Keratinocyte (primary cell): ENCODE data around the gene TMEM244. TPM values are rescaled to one million over a fixed set of nuclear protein-coding genes. Genes with fewer than 3 reads are reported as not detected.

Experiments
- DNase-seq: peaks from one replicate; pipeline ENCODE4 v3.0.0-alpha.2; 2011; ENCODE audit warnings: low read depth, missing footprints, low spot score
- FAIRE-seq: peaks from 2 replicates; lab custom pipeline; 2011; peaks lifted over from hg19 to GRCh38; lab: Jason Lieb, UNC
- H2AFZ ChIP-seq: 2 replicates; pipeline ENCODE4 v1.6.0; 2012; ENCODE audit warnings: low read length, control low read depth, inconsistent platforms; ENCODE audit not compliant: control insufficient read depth
- H3K27ac ChIP-seq: 2 replicates; pipeline ENCODE4 v1.5.1; 2011; ENCODE audit warnings: low read length; ENCODE audit not compliant: control insufficient read depth, insufficient read depth
- H3K27me3 ChIP-seq: 3 replicates; pipeline ENCODE4 v1.6.0; 2011; ENCODE audit warnings: low read length; ENCODE audit not compliant: control insufficient read depth, insufficient read depth; ENCODE audit errors: extremely low read depth
- H3K36me3 ChIP-seq, 2 experiments: 2 replicates in 1 of 2; 3 replicates in 1 of 2; pipeline ENCODE4 v1.5.1; 2011; ENCODE audit warnings: low read length in 2 of 2, mild to moderate bottlenecking in 1 of 2; ENCODE audit not compliant: control insufficient read depth in 2 of 2, insufficient read depth in 2 of 2; ENCODE audit errors: extremely low read depth in 1 of 2
- H3K4me1 ChIP-seq: 3 replicates; pipeline ENCODE4 v1.5.1; 2011; ENCODE audit warnings: low read length; ENCODE audit not compliant: control insufficient read depth, insufficient read depth; ENCODE audit errors: extremely low read depth
- H3K4me2 ChIP-seq: 3 replicates; pipeline ENCODE4 v1.6.0; 2011; ENCODE audit warnings: low read depth, low read length; ENCODE audit not compliant: control insufficient read depth, insufficient read depth; ENCODE audit errors: extremely low read depth
- H3K4me3 ChIP-seq, 3 experiments: fragments of 200-600 bp in 1 of 3; sonication (generic) in 1 of 3; 2 replicates in 2 of 3; 3 replicates in 1 of 3; pipeline ENCODE4 v1.5.1; 2011 to 2016; ENCODE audit warnings: low read length in 3 of 3, mild to moderate bottlenecking in 3 of 3, control low read depth in 2 of 3, inconsistent platforms in 1 of 3, low read depth in 1 of 3, mixed read lengths in 1 of 3, mixed run types in 1 of 3, moderate library complexity in 1 of 3; ENCODE audit not compliant: control insufficient read depth in 2 of 3, insufficient read depth in 2 of 3; ENCODE audit errors: extremely low read depth in 1 of 3
- H3K79me2 ChIP-seq: 2 replicates; pipeline ENCODE4 v1.6.0; 2012; ENCODE audit warnings: low read length; ENCODE audit not compliant: control insufficient read depth, insufficient read depth
- H3K9ac ChIP-seq: 3 replicates; pipeline ENCODE4 v1.6.0; 2011; ENCODE audit warnings: low read length; ENCODE audit not compliant: control insufficient read depth, insufficient read depth; ENCODE audit errors: extremely low read depth
- H3K9me1 ChIP-seq: 3 replicates; pipeline ENCODE4 v1.6.0; 2011; ENCODE audit warnings: low read length; ENCODE audit not compliant: control insufficient read depth, insufficient read depth; ENCODE audit errors: extremely low read depth
- H3K9me3 ChIP-seq: 2 replicates; pipeline ENCODE4 v1.5.1; 2012; ENCODE audit warnings: low read depth, low read length; ENCODE audit not compliant: control insufficient read depth
- H4K20me1 ChIP-seq: 3 replicates; pipeline ENCODE4 v1.6.0; 2011; ENCODE audit warnings: low read length; ENCODE audit not compliant: control insufficient read depth, insufficient read depth; ENCODE audit errors: extremely low read depth
- EZH2 ChIP-seq: IDR thresholded peaks from one replicate; pipeline ENCODE4 v1.6.1; 2012; ENCODE audit warnings: inconsistent platforms, mild to moderate bottlenecking, low read length, moderate library complexity
- dilution Hi-C: fragments of 300-500 bp; cut with MboI; formaldehyde crosslinking; loops from one replicate; pipeline ENCODE4 v1.7.0; 2020; ENCODE audit warnings: low sequenced_read_pairs; ENCODE audit not compliant: extremely low pct_ligation_motif_present
- polyA plus RNA-seq, 5 experiments: library from polyadenylated mRNA; depleted of rRNA in 3 of 5; stranded (reverse) in 3 of 5; stranded (forward) in 1 of 5; unstranded in 1 of 5; fragments of >200 nt; gene quantifications; 1 replicate in 1 of 5; 2 replicates in 3 of 5; 3 replicates in 1 of 5; pipeline versions ENCODE4 v1.2.1 to v1.2.3, GENCODE V29; 2011 to 2012; ENCODE audit warnings: missing spikeins in 2 of 5, low read depth in 1 of 5, low replicate concordance in 1 of 5
- TF ChIP-seq, protein P1 (sequence below), 3 experiments: IDR thresholded peaks in 1 of 3; conservative IDR thresholded peaks in 1 of 3; optimal IDR thresholded peaks in 1 of 3; 2 replicates in 2 of 3; 3 replicates in 1 of 3; pipeline versions ENCODE3 to v1.5.1; 2011; ENCODE audit warnings: low read length in 3 of 3, mild to moderate bottlenecking in 3 of 3, moderate library complexity in 2 of 3, control low read depth in 1 of 3, inconsistent platforms in 1 of 3; ENCODE audit not compliant: insufficient read depth in 2 of 3; ENCODE audit errors: extremely low read depth in 1 of 3

The TMEM244 gene
- polyA plus RNA-seq, 1 donor (not counting 4 experiments of a cell fraction or from before 2014, with no cell fraction given), result 0.12 TPM

DNA sequence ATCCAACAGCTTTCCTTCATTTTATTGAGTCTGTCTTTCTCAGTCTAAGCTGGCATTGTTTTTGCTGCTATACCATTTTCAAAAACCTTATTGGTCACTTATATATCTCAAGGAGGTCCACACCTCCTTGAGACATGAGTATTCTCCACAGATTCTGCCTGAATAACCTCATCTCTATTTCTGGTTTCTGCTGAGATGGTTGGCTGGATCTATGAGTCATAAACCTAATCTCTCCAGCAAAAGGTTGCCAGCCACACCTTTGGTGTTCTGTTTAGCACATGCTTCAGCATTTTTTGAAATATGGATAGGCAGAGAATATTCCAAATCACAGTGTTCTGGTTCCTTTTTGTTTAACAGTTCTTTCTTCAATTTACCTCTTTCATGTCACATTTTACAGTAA, 40.8 kb upstream of the TMEM244 start:
- Histone ChIP-seq H3K27ac (no peak overlapping the region), H3K9ac (no peak overlapping the region), H3K4me3 (no peak overlapping the region), H3K27me3 (no peaks in the 10 kb centered on the region), H3K4me1 (peaks cover 4% of the 10 kb centered on the region), H3K9me3 (no peaks in the 10 kb centered on the region), H3K79me2 (no peaks in the 10 kb centered on the region), H2AFZ (no peak overlapping the region), H3K9me1 (no peaks in the 10 kb centered on the region), H4K20me1 (no peaks in the 10 kb centered on the region), H3K36me3 (no peaks in the 10 kb centered on the region), H3K4me2 (no peak overlapping the region)
- TF ChIP-seq, protein P1, sequence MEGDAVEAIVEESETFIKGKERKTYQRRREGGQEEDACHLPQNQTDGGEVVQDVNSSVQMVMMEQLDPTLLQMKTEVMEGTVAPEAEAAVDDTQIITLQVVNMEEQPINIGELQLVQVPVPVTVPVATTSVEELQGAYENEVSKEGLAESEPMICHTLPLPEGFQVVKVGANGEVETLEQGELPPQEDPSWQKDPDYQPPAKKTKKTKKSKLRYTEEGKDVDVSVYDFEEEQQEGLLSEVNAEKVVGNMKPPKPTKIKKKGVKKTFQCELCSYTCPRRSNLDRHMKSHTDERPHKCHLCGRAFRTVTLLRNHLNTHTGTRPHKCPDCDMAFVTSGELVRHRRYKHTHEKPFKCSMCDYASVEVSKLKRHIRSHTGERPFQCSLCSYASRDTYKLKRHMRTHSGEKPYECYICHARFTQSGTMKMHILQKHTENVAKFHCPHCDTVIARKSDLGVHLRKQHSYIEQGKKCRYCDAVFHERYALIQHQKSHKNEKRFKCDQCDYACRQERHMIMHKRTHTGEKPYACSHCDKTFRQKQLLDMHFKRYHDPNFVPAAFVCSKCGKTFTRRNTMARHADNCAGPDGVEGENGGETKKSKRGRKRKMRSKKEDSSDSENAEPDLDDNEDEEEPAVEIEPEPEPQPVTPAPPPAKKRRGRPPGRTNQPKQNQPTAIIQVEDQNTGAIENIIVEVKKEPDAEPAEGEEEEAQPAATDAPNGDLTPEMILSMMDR (optimal IDR thresholded peaks at IDR 0.05 in 1 of 3, IDR thresholded peaks at IDR 0.05 in 1 of 3, conservative IDR thresholded peaks at IDR 0.05 in 1 of 3; ENCODE audit: extremely low read depth in 1 of 3, insufficient read depth in 2 of 3, low read length in 3 of 3), result no peak
- no peak for TF ChIP-seq EZH2
- FAIRE-seq, result peak; percentile 90
- DNase-seq, result no peak
- dilution Hi-C loops, result no loop called here

DNA sequence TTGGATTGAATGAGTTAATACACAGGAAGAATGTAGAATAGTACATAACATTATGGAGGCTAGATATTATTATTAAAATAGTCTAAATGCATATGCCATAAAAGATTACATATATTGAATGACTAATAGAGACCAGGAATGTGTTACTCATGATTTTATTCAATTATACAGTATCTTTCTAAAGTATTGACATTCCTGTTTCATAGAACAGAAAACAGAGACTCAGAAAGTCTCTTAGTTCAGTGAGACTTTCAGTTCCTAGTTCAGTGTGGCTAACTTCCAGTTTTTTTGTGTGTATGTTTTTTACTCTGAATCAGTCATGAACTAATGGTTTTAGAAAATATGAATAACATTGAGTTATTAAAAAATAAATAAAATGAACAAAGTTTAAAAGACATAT, 34.6 kb upstream of the TMEM244 start:
- H3K4me2 ChIP-seq, result no peak overlapping the region
- H3K36me3 ChIP-seq, result no peaks in the 10 kb centered on the region
- no peak overlapping the region for H3K9ac ChIP-seq
- FAIRE-seq (no peak), DNase-seq (no peak)
- H3K27me3 ChIP-seq, result no peaks in the 10 kb centered on the region
- H3K27ac ChIP-seq, result no peak overlapping the region
- H3K9me3 ChIP-seq, result no peaks in the 10 kb centered on the region
- TF ChIP-seq, protein P1 (optimal IDR thresholded peaks at IDR 0.05 in 1 of 3, IDR thresholded peaks at IDR 0.05 in 1 of 3, conservative IDR thresholded peaks at IDR 0.05 in 1 of 3; ENCODE audit: extremely low read depth in 1 of 3, insufficient read depth in 2 of 3, low read length in 3 of 3), result no peak
- TF ChIP-seq EZH2, result no peak
- peaks cover 4% of the 10 kb centered on the region for H3K4me1 ChIP-seq
- H3K4me3 ChIP-seq, result no peak overlapping the region
- dilution Hi-C loops, result no loop called here
- H4K20me1 ChIP-seq, result no peaks in the 10 kb centered on the region
- H3K9me1 ChIP-seq, result no peaks in the 10 kb centered on the region
- no peak overlapping the region for H2AFZ ChIP-seq
- no peaks in the 10 kb centered on the region for H3K79me2 ChIP-seq
